ENCODE data around the gene CAPZA2. TPM values are rescaled to one million over a fixed set of nuclear protein-coding genes. Genes with fewer than 3 reads are reported as not detected.

The CAPZA2 gene
- total RNA-seq, 1 experiment from 2014 or later, result 173 TPM

DNA sequence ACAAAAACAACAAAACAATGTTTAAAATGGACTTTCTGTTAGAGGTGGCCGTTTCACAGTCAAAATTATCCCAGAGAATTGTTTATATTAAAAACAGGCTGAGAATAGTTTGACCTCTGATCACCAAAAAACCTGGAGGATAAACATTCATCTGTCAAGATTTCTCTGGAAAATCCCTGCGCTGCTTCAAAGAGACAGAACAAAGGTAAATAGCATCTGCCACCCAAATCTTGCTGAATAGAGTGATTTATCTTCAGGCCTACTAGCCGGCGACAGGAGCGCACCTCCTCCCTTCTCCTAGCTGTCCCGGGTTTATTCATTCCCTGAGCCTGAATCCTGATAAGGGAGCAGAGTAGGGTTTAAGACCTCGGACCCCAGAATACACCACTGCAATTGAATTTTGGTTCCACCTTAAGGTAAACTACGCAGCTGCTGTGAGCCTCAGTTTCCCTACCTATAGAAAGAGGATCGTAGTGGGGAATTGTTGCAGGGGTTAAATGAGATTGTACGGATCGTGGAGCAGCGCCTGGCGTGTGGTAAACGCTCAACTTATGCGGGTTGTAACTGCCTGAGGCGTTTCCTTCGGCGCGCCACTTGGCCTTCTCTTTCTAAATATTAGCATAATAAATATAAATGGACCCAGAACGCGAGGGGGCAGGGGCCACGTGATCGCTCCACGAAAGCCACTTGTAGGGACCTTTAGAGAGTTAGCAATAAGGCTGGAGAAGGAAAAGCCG lies 90.4 kb downstream of the CAPZA2 start:
- Mint-ChIP-seq H3K4me1 (ENCODE audit: insufficient read depth, unreplicated experiment) (peaks cover 21% of the 10 kb centered on the region), H3K9me3 (ENCODE audit: unreplicated experiment) (no peaks in the 10 kb centered on the region), H3K27me3 (ENCODE audit: insufficient read depth, unreplicated experiment) (no peaks in the 10 kb centered on the region), H3K27ac (ENCODE audit: low read depth, unreplicated experiment) (peak overlapping the region; percentile 93), H3K36me3 (ENCODE audit: insufficient read depth, unreplicated experiment) (peaks cover 6% of the 10 kb centered on the region), H3K4me3 (ENCODE audit: unreplicated experiment) (peak overlapping the region; percentile 91)
- DNase-seq (ENCODE audit: unreplicated experiment), result peak; percentile 41
- ChIA-PET CTCF (interaction anchor here (0.6 to 1.5 kb wide), 2 partner anchors 26 to 168 kb away, joined by 3 to 4 read pairs; no protein-coding TSS in a partner anchor), POLR2A (interaction anchor here (0.6 to 3.0 kb wide), 15 partner anchors 10 to 741 kb away, joined by 3 to 17 read pairs (median 4); partner anchors contain the start of gene MET)
- TSS peak; percentile 80 for BruUV-seq (replicated peaks)
- intact Hi-C loops (cut with micrococcal nuclease), result no loop called here
- TF ChIP-seq, protein P1, sequence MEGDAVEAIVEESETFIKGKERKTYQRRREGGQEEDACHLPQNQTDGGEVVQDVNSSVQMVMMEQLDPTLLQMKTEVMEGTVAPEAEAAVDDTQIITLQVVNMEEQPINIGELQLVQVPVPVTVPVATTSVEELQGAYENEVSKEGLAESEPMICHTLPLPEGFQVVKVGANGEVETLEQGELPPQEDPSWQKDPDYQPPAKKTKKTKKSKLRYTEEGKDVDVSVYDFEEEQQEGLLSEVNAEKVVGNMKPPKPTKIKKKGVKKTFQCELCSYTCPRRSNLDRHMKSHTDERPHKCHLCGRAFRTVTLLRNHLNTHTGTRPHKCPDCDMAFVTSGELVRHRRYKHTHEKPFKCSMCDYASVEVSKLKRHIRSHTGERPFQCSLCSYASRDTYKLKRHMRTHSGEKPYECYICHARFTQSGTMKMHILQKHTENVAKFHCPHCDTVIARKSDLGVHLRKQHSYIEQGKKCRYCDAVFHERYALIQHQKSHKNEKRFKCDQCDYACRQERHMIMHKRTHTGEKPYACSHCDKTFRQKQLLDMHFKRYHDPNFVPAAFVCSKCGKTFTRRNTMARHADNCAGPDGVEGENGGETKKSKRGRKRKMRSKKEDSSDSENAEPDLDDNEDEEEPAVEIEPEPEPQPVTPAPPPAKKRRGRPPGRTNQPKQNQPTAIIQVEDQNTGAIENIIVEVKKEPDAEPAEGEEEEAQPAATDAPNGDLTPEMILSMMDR (IDR thresholded peaks at IDR 0.05; ENCODE audit: unreplicated experiment), result no peak

DNA sequence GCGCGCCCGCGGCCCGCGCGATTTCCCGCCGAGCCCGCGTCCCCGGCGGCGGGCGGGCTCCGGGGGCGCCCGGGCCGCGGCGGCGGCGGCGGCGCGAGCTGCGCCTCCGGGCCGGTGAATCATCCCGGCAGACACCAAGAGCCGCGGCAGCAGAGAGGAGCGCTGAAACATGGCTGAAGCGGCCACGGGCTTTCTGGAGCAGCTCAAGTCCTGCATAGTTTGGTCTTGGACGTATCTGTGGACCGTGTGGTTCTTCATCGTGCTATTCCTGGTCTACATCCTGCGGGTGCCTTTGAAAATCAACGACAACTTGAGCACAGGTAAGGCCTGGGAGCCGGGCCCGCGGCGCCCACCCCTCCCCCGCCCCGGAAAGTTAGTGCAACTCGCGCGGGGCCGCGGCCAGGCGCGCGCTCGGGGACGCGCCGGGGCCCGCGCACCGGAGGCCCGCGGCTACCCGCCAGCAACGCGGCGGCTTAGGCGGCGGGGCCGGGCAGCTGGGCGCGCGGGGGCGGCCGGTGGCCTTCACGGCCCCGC lies 91.1 kb downstream of the CAPZA2 start, which contains the start of gene ST7:
ST7 (plus strand) TSS at position 130 of the 534 bp plus-strand sequence; CDS start at position 170, 40 bp downstream.
- TF ChIP-seq, protein P1 (IDR thresholded peaks at IDR 0.05; ENCODE audit: unreplicated experiment), result no peak
- CTCF ChIA-PET, result interaction anchor here (1.1 to 1.5 kb wide), 3 partner anchors 25 to 167 kb away, joined by 3 to 6 read pairs (median 4); no protein-coding TSS in a partner anchor
- peak; percentile 75 for DNase-seq (ENCODE audit: unreplicated experiment)
- POLR2A ChIA-PET, result interaction anchor here (0.6 to 3.0 kb wide), 20 partner anchors 10 to 742 kb away, joined by 3 to 17 read pairs (median 4); partner anchors contain the start of gene MET
- H3K4me3 Mint-ChIP-seq (ENCODE audit: unreplicated experiment), result peak within 1 kb of the TSS; percentile 91
- no peaks in the 10 kb centered on the region for H3K9me3 Mint-ChIP-seq (ENCODE audit: unreplicated experiment)
- peaks cover 21% of the 10 kb centered on the region for H3K4me1 Mint-ChIP-seq (ENCODE audit: insufficient read depth, unreplicated experiment)
- no peaks in the 10 kb centered on the region for H3K27me3 Mint-ChIP-seq (ENCODE audit: insufficient read depth, unreplicated experiment)
- intact Hi-C loops (cut with micrococcal nuclease), result no loop called here
- H3K27ac Mint-ChIP-seq (ENCODE audit: low read depth, unreplicated experiment), result peak within 1 kb of the TSS; percentile 93
- no TSS peak for BruUV-seq (replicated peaks)
- H3K36me3 Mint-ChIP-seq (ENCODE audit: insufficient read depth, unreplicated experiment), result peaks cover 6% of the 10 kb centered on the region

DNA sequence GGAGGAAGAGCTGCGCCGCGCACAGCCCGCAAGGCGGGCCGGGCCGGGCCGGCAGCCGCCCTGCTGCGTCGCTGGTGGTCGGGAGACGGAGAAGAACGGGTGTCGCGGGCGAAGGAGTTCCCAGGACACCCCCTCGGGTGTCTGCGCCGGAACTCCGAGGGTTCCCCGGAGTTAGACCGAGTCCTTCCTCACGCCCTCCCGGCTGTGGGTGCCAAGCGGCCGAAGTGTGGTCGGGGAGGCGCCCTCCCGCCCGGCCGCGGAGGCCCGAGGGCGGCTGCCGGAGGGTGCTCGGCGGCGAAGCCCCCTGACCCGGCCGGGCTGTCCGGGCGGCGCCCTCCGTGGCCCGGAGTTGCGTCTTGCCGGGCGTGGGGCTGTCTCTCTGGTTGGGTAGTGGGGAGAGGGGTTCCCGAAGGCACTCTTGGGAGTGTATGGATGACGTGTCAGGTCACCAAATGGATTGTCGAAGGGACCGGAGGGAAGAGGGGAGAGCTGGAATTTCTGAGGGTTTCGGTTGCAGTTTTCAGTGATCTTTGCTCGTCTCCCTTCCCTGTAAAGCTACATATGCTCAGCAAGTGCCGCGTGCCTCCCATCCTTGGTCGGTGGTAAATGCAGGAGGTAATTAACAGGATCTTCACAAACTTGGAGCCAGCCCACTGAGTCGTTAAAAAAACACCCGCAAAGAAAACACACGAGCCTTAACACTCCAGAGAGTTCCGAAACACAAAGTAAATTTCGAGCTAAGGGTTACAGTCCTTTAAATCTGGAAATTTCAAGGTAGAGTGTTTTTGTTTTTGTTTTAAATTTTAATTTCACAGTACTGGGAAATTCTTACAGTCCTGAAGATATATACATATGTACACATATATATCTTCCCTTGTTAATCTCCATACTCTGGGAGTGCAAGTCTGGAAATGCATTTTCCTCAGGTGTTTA lies 91.8 kb downstream of the CAPZA2 start:
- TF ChIP-seq, protein P1 (IDR thresholded peaks at IDR 0.05; ENCODE audit: unreplicated experiment), result no peak
- BruUV-seq (replicated peaks), result TSS peak; percentile 64
- Mint-ChIP-seq H3K9me3 (ENCODE audit: unreplicated experiment) (no peaks in the 10 kb centered on the region), H3K36me3 (ENCODE audit: insufficient read depth, unreplicated experiment) (peaks cover 6% of the 10 kb centered on the region), H3K27me3 (ENCODE audit: insufficient read depth, unreplicated experiment) (no peaks in the 10 kb centered on the region), H3K4me3 (ENCODE audit: unreplicated experiment) (peak overlapping the region; percentile 91), H3K27ac (ENCODE audit: low read depth, unreplicated experiment) (peak overlapping the region; percentile 93), H3K4me1 (ENCODE audit: insufficient read depth, unreplicated experiment) (peaks cover 21% of the 10 kb centered on the region)
- POLR2A ChIA-PET, result interaction anchor here (0.6 to 3.0 kb wide), 24 partner anchors 10 to 432 kb away, joined by 3 to 17 read pairs (median 4); partner anchors contain the start of gene MET
- intact Hi-C loops (cut with micrococcal nuclease), result no loop called here
- CTCF ChIA-PET, result interaction anchor here (0.6 to 1.5 kb wide), 7 partner anchors 18 to 166 kb away, joined by 3 to 6 read pairs (median 3); no protein-coding TSS in a partner anchor
- DNase-seq (ENCODE audit: unreplicated experiment), result peak; percentile 79
